ENCODE measurements around the gene MREG. TPM values are rescaled to one million over a fixed set of nuclear protein-coding genes. Genes with fewer than 3 reads are reported as not detected.
A peak's percentile ranks its signal among the peaks of the same experiment; 100 is the strongest.

MREG gene
- polyA plus RNA-seq, 3 donors: 0.14 to 0.47 TPM; not detected in 1

- no peaks in the 10 kb centered on the region for H3K9me3 Mint-ChIP-seq
- no peaks in the 10 kb centered on the region for H3K27me3 ChIP-seq (ENCODE audit: control insufficient read depth in 2 of 2, insufficient read depth in 2 of 2, low read length in 2 of 2)
- DNase-seq: no peak
- TF ChIP-seq CTCF (IDR thresholded peaks at IDR 0.05): no peak
- no peaks in the 10 kb centered on the region for H3K4me1 Mint-ChIP-seq
- intact Hi-C loops (cut with micrococcal nuclease): loop anchor here in 1 of 2 donors (10.0 kb wide), 1 partner anchor 625 kb away; no protein-coding TSS in a partner anchor
- no peak overlapping the region for H3K9ac ChIP-seq (ENCODE audit: insufficient read depth, low read length, poor library complexity, severe bottlenecking)
- H3K79me2 ChIP-seq (ENCODE audit: insufficient read depth, low read length): no peaks in the 10 kb centered on the region
- no peak overlapping the region for H3K4me3 ChIP-seq (replicated peaks in 1 of 3; ENCODE audit: low read depth in 2 of 3, low read length in 3 of 3)
- H3K27ac Mint-ChIP-seq: no peak overlapping the region
- no peak overlapping the region for H2AFZ ChIP-seq (ENCODE audit: insufficient read depth, low read depth, low read length, poor library complexity, severe bottlenecking)
- no peaks in the 10 kb centered on the region for H4K20me1 ChIP-seq (ENCODE audit: insufficient read depth, low read length)
- H3K27me3 Mint-ChIP-seq (ENCODE audit: low read depth in 3 of 3): peaks cover 0 to 2% (median 0%) of the 10 kb centered on the region in 3 donors
- H3K9me3 ChIP-seq (replicated peaks in 1 of 2; ENCODE audit: control insufficient read depth in 1 of 2, insufficient read depth in 1 of 2, low read length in 2 of 2): no peaks in the 10 kb centered on the region
- WGBS (ENCODE audit: insufficient coverage): no CpG with 5 or more reads among the region's 3 CpGs
- H3K27ac ChIP-seq (ENCODE audit: low read depth in 1 of 2, low read length in 2 of 2): no peak overlapping the region
- no peak overlapping the region for H3K4me2 ChIP-seq (replicated peaks; ENCODE audit: extremely low read depth, low read length, poor library complexity, severe bottlenecking)
- H3K4me1 ChIP-seq (ENCODE audit: control insufficient read depth in 1 of 2, insufficient read depth in 2 of 2, low read length in 2 of 2): no peaks in the 10 kb centered on the region
- H3K36me3 ChIP-seq (replicated peaks in 1 of 2; ENCODE audit: control insufficient read depth in 1 of 2, insufficient read depth in 2 of 2, low read length in 2 of 2): peaks cover 0 to 66% of the 10 kb centered on the region in 2 donors
- H3K4me3 Mint-ChIP-seq: no peak overlapping the region
- H3K36me3 Mint-ChIP-seq: peaks cover 54 to 58% of the 10 kb centered on the region in 2 donors
These were observed 26.6 kb upstream of the MREG start for GRCh38 chr2:216039918-216040317.

- Histone ChIP-seq H3K27ac (ENCODE audit: low read depth in 1 of 2, low read length in 2 of 2) (no peak overlapping the region), H3K36me3 (replicated peaks in 1 of 2; ENCODE audit: control insufficient read depth in 1 of 2, insufficient read depth in 2 of 2, low read length in 2 of 2) (peaks cover 0 to 46% of the 10 kb centered on the region in 2 donors), H3K4me2 (replicated peaks; ENCODE audit: extremely low read depth, low read length, poor library complexity, severe bottlenecking) (no peak overlapping the region), H3K9me3 (replicated peaks in 1 of 2; ENCODE audit: control insufficient read depth in 1 of 2, insufficient read depth in 1 of 2, low read length in 2 of 2) (no peaks in the 10 kb centered on the region), H3K79me2 (ENCODE audit: insufficient read depth, low read length) (no peaks in the 10 kb centered on the region), H2AFZ (ENCODE audit: insufficient read depth, low read depth, low read length, poor library complexity, severe bottlenecking) (no peak overlapping the region), H3K4me1 (ENCODE audit: control insufficient read depth in 1 of 2, insufficient read depth in 2 of 2, low read length in 2 of 2) (no peaks in the 10 kb centered on the region), H4K20me1 (ENCODE audit: insufficient read depth, low read length) (no peaks in the 10 kb centered on the region), H3K4me3 (replicated peaks in 1 of 3; ENCODE audit: low read depth in 2 of 3, low read length in 3 of 3) (no peak overlapping the region), H3K9ac (ENCODE audit: insufficient read depth, low read length, poor library complexity, severe bottlenecking) (no peak overlapping the region), H3K27me3 (ENCODE audit: control insufficient read depth in 2 of 2, insufficient read depth in 2 of 2, low read length in 2 of 2) (no peaks in the 10 kb centered on the region)
- H3K4me1 Mint-ChIP-seq: no peaks in the 10 kb centered on the region
- no peak overlapping the region for H3K4me3 Mint-ChIP-seq
- no peak overlapping the region for H3K27ac Mint-ChIP-seq
- no peaks in the 10 kb centered on the region for H3K27me3 Mint-ChIP-seq (ENCODE audit: low read depth in 3 of 3)
- peak; percentile 84 for TF ChIP-seq CTCF (IDR thresholded peaks at IDR 0.05)
- peaks cover 42 to 49% of the 10 kb centered on the region in 2 donors for H3K36me3 Mint-ChIP-seq
- DNase-seq: peak; percentile 18 to 52 (median 47)
- H3K9me3 Mint-ChIP-seq: no peaks in the 10 kb centered on the region
- 89% methylated on average over 1 of the region's 1 CpG for WGBS (ENCODE audit: insufficient coverage)
- intact Hi-C loops (cut with micrococcal nuclease): loop anchor here (5.0 to 10.0 kb wide), 2 partner anchors 631 to 633 kb away; no protein-coding TSS in a partner anchor
These were observed 20.7 kb upstream of the MREG start for GRCh38 chr2:216034065-216034464.
